ENCODE measurements around the gene BCAS3. TPM values are rescaled to one million over a fixed set of nuclear protein-coding genes. Genes with fewer than 3 reads are reported as not detected.

Gene BCAS3
- total RNA-seq, 2 donors from 2014 or later: 28.0 to 37.7 TPM

- H3K4me1 Mint-ChIP-seq: no peaks in the 10 kb centered on the region
- no peaks in the 10 kb centered on the region for H3K9me3 Mint-ChIP-seq
- no peak overlapping the region for H3K9ac ChIP-seq (ENCODE audit: extremely low read depth, low read length, poor library complexity, severe bottlenecking)
- no peaks in the 10 kb centered on the region for H3K36me3 Mint-ChIP-seq (ENCODE audit: low read depth)
- no peak overlapping the region for H3K4me3 Mint-ChIP-seq
- H3K9me3 ChIP-seq (ENCODE audit: control insufficient read depth, low read length): no peaks in the 10 kb centered on the region
- H3K27me3 Mint-ChIP-seq (ENCODE audit: insufficient read depth): peaks cover 43% of the 10 kb centered on the region
- no peak overlapping the region for H3K27ac Mint-ChIP-seq
- peak; percentile 68 for TF ChIP-seq CTCF (conservative IDR thresholded peaks at IDR 0.05)
- H3K27me3 ChIP-seq (ENCODE audit: control insufficient read depth, insufficient read depth, low read length, poor library complexity, severe bottlenecking): peaks cover 29% of the 10 kb centered on the region
- H3K4me1 ChIP-seq (ENCODE audit: control insufficient read depth, insufficient read depth, low read length): no peaks in the 10 kb centered on the region
- 78 to 82% methylated on average over 6 to 11 of the region's 11 CpGs for WGBS, 2 experiments (ENCODE audit: insufficient coverage in 1 of 2, insufficient read length in 1 of 2)
- DNase-seq: peak; percentile 90
- H3K4me3 ChIP-seq (ENCODE audit: low read length): no peak overlapping the region
- no peak overlapping the region for H3K27ac ChIP-seq (ENCODE audit: low read depth, low read length)
- H3K36me3 ChIP-seq (ENCODE audit: control insufficient read depth, insufficient read depth, low read length): no peaks in the 10 kb centered on the region
Observed at GRCh38 chr17:61425682-61426481, 748.2 kb downstream of the BCAS3 start.

- peak; percentile 42 for TF ChIP-seq CTCF (conservative IDR thresholded peaks at IDR 0.05)
- Histone ChIP-seq H3K9ac (ENCODE audit: extremely low read depth, low read length, poor library complexity, severe bottlenecking) (no peak overlapping the region), H3K36me3 (ENCODE audit: control insufficient read depth, insufficient read depth, low read length) (no peaks in the 10 kb centered on the region), H3K9me3 (ENCODE audit: control insufficient read depth, low read length) (no peaks in the 10 kb centered on the region), H3K4me3 (ENCODE audit: low read length) (no peak overlapping the region), H3K27ac (ENCODE audit: low read depth, low read length) (no peak overlapping the region), H3K4me1 (ENCODE audit: control insufficient read depth, insufficient read depth, low read length) (no peaks in the 10 kb centered on the region), H3K27me3 (ENCODE audit: control insufficient read depth, insufficient read depth, low read length, poor library complexity, severe bottlenecking) (peaks cover 21% of the 10 kb centered on the region)
- Mint-ChIP-seq H3K27ac (no peak overlapping the region), H3K27me3 (ENCODE audit: insufficient read depth) (peaks cover 35% of the 10 kb centered on the region), H3K9me3 (no peaks in the 10 kb centered on the region), H3K4me1 (no peaks in the 10 kb centered on the region), H3K36me3 (ENCODE audit: low read depth) (no peaks in the 10 kb centered on the region), H3K4me3 (no peak overlapping the region)
- 90 to 96% methylated on average over 7 to 10 of the region's 10 CpGs for WGBS, 2 experiments (ENCODE audit: insufficient coverage in 1 of 2, insufficient read length in 1 of 2)
- DNase-seq: peak; percentile 33
Observed at GRCh38 chr17:61426482-61427304, 749.0 kb downstream of the BCAS3 start.

GRCh38 chr17:61427567-61427966, 749.9 kb downstream of the BCAS3 start:
- no peak overlapping the region for H3K4me3 ChIP-seq (ENCODE audit: low read length)
- no peak overlapping the region for H3K27ac ChIP-seq (ENCODE audit: low read depth, low read length)

More at GRCh38 chr17:61427567-61427966, 749.9 kb downstream of the BCAS3 start:
- DNase-seq: peak; percentile 19
- Mint-ChIP-seq H3K27me3 (ENCODE audit: insufficient read depth) (peaks cover 27% of the 10 kb centered on the region), H3K27ac (no peak overlapping the region), H3K9me3 (no peaks in the 10 kb centered on the region), H3K4me1 (no peaks in the 10 kb centered on the region), H3K4me3 (no peak overlapping the region), H3K36me3 (ENCODE audit: low read depth) (no peaks in the 10 kb centered on the region)
- Histone ChIP-seq H3K27me3 (ENCODE audit: control insufficient read depth, insufficient read depth, low read length, poor library complexity, severe bottlenecking) (peaks cover 12% of the 10 kb centered on the region), H3K9ac (ENCODE audit: extremely low read depth, low read length, poor library complexity, severe bottlenecking) (no peak overlapping the region), H3K9me3 (ENCODE audit: control insufficient read depth, low read length) (no peaks in the 10 kb centered on the region), H3K4me1 (ENCODE audit: control insufficient read depth, insufficient read depth, low read length) (no peaks in the 10 kb centered on the region), H3K36me3 (ENCODE audit: control insufficient read depth, insufficient read depth, low read length) (no peaks in the 10 kb centered on the region)
- no peak for TF ChIP-seq CTCF (conservative IDR thresholded peaks at IDR 0.05)
